GM19438 (cell line): ENCODE results near the gene CNOT6L.

Experiments used
- ATAC-seq: cut with Tn5 transposase; IDR thresholded peaks from one replicate; pipeline ENCODE4 v1.9.1; 2021; ENCODE audit warnings: low read depth; ENCODE audit not compliant: unreplicated experiment

CNOT6L gene

GRCh38 chr4:77820649-77821561 lies 1.7 kb upstream of the CNOT6L start:
- no peak for ATAC-seq

GRCh38 chr4:77819843-77820648 lies 878 bp upstream of the CNOT6L start:
- ATAC-seq = peak; percentile 65

- ATAC-seq = peak; percentile 19
These were observed 255 bp upstream of the CNOT6L start for GRCh38 chr4:77819404-77819842.

- peak; percentile 33 for ATAC-seq
These were observed 1.0 kb downstream of the CNOT6L start for GRCh38 chr4:77818073-77818601.

GRCh38 chr4:77817304-77818072 lies 1.7 kb downstream of the CNOT6L start:
- no peak for ATAC-seq

- ATAC-seq = no peak
These were observed 2.6 kb downstream of the CNOT6L start for GRCh38 chr4:77816546-77816945.

- ATAC-seq = no peak
These were observed 3.5 kb downstream of the CNOT6L start for GRCh38 chr4:77815636-77816035.

- ATAC-seq = no peak
These were observed 13.3 kb downstream of the CNOT6L start for GRCh38 chr4:77805840-77806239.

GRCh38 chr4:77804471-77804870 lies 14.7 kb downstream of the CNOT6L start:
- no peak for ATAC-seq

- no peak for ATAC-seq
These were observed 16.8 kb downstream of the CNOT6L start for GRCh38 chr4:77802402-77802801.

- ATAC-seq = no peak
These were observed 17.9 kb downstream of the CNOT6L start for GRCh38 chr4:77801260-77801608.

GRCh38 chr4:77800483-77801259 lies 18.5 kb downstream of the CNOT6L start:
- no peak for ATAC-seq

- ATAC-seq = no peak
These were observed 19.1 kb downstream of the CNOT6L start for GRCh38 chr4:77800077-77800476.

GRCh38 chr4:77798385-77798784 lies 20.8 kb downstream of the CNOT6L start:
- ATAC-seq = no peak

GRCh38 chr4:77797239-77797638 lies 21.9 kb downstream of the CNOT6L start:
- no peak for ATAC-seq

GRCh38 chr4:77795326-77795725 lies 23.8 kb downstream of the CNOT6L start:
- no peak for ATAC-seq

- ATAC-seq = no peak
These were observed 29.0 kb downstream of the CNOT6L start for GRCh38 chr4:77790146-77790545.

GRCh38 chr4:77788990-77789389 lies 30.2 kb downstream of the CNOT6L start:
- ATAC-seq = no peak

GRCh38 chr4:77787969-77788368 lies 31.2 kb downstream of the CNOT6L start:
- ATAC-seq = no peak

- ATAC-seq = no peak
These were observed 33.5 kb downstream of the CNOT6L start for GRCh38 chr4:77785669-77786068.
